Measurements from ENCODE around the gene LYPD6.

DNA sequence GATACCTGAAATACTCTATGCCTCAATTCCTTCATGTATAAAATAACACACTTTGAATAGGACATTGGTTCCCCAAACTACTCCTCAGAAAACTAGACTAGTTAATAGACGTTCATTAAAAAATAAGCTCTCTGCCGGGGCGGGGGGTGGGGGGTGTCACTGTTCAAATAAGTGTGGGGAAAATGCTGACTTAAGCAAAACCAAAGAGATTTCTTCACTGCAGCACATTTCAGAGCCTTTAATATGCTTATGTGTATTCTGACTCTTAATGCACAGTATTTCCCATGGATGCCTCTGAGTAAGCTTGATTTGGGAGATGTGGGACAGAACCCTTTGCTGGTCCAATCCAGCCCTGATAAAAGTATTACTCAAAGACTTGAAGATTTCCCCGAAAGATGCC is 93.2 kb downstream of the LYPD6 start:
- TF ChIP-seq, protein P1, sequence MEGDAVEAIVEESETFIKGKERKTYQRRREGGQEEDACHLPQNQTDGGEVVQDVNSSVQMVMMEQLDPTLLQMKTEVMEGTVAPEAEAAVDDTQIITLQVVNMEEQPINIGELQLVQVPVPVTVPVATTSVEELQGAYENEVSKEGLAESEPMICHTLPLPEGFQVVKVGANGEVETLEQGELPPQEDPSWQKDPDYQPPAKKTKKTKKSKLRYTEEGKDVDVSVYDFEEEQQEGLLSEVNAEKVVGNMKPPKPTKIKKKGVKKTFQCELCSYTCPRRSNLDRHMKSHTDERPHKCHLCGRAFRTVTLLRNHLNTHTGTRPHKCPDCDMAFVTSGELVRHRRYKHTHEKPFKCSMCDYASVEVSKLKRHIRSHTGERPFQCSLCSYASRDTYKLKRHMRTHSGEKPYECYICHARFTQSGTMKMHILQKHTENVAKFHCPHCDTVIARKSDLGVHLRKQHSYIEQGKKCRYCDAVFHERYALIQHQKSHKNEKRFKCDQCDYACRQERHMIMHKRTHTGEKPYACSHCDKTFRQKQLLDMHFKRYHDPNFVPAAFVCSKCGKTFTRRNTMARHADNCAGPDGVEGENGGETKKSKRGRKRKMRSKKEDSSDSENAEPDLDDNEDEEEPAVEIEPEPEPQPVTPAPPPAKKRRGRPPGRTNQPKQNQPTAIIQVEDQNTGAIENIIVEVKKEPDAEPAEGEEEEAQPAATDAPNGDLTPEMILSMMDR (IDR thresholded peaks at IDR 0.05) = no peak
- no peak for TF ChIP-seq POLR2AphosphoS5 (IDR thresholded peaks at IDR 0.05)
